Measurements from ENCODE around the gene MOSPD2.

- TF ChIP-seq CTCF (conservative IDR thresholded peaks at IDR 0.05 in 1 of 2, IDR thresholded peaks at IDR 0.05 in 1 of 2; ENCODE audit: extremely low read depth in 1 of 2, insufficient read depth in 1 of 2, low read depth in 1 of 2, low read length in 2 of 2) (no peak), EZH2 (IDR thresholded peaks at IDR 0.05; ENCODE audit: borderline replicate concordance, low read length) (no peak)
Measured at GRCh38 chrX:14864631-14865030, 8.6 kb upstream of the MOSPD2 start.
